MCF 10A (cell line): ENCODE results near the gene SLC7A1. TPM values are rescaled to one million over a fixed set of nuclear protein-coding genes. Genes with fewer than 3 reads are reported as not detected.

Source experiments
- BruUV-seq: library from RNA; stranded (reverse); fragments of 400-500 nt; replicated peaks from 2 replicates; lab custom pipeline; 2021; lab: Mats Ljungman, UMichigan
- CTCF ChIA-PET: fragments of 300-600 bp; sonication (Branson Sonifier 250); formaldehyde crosslinking; extraction: SDS; loops from one replicate; lab custom pipeline; 2021; ENCODE audit warnings: antibody characterized with exemption, inconsistent platforms; lab: Yijun Ruan, JAX
- POLR2A ChIA-PET: fragments of 300-600, 350-650 bp; sonication (Branson Sonifier 250); formaldehyde crosslinking; extraction: SDS; loops from one replicate; lab custom pipeline; 2020; ENCODE audit warnings: antibody characterized with exemption, inconsistent platforms; lab: Yijun Ruan, JAX
- DNase-seq: peaks from one replicate; pipeline ENCODE4 v3.0.0-alpha.2; 2018; ENCODE audit not compliant: unreplicated experiment
- H3K27ac Mint-ChIP-seq: one replicate; pipeline ENCODE4 v1.8.0; 2022; ENCODE audit warnings: mild to moderate bottlenecking, low read depth, mixed read lengths; ENCODE audit not compliant: unreplicated experiment
- H3K27me3 Mint-ChIP-seq: one replicate; pipeline ENCODE4 v1.8.0; 2022; ENCODE audit warnings: mixed read lengths; ENCODE audit not compliant: insufficient read depth, unreplicated experiment
- H3K36me3 Mint-ChIP-seq: one replicate; pipeline ENCODE4 v1.8.0; 2022; ENCODE audit warnings: mild to moderate bottlenecking, moderate library complexity, mixed read lengths; ENCODE audit not compliant: insufficient read depth, unreplicated experiment
- H3K4me1 Mint-ChIP-seq: one replicate; pipeline ENCODE4 v1.8.0; 2022; ENCODE audit warnings: mixed read lengths; ENCODE audit not compliant: insufficient read depth, unreplicated experiment
- H3K4me3 Mint-ChIP-seq: one replicate; pipeline ENCODE4 v1.8.0; 2022; ENCODE audit warnings: mild to moderate bottlenecking, moderate library complexity, mixed read lengths; ENCODE audit not compliant: unreplicated experiment
- H3K9me3 Mint-ChIP-seq: one replicate; pipeline ENCODE4 v1.8.0; 2022; ENCODE audit warnings: mixed read lengths; ENCODE audit not compliant: unreplicated experiment
- intact Hi-C: fragments of 100-400 bp; cut with micrococcal nuclease; formaldehyde crosslinking; loops from 2 replicates; pipeline ENCODE4 v1.14.1; 2022
- total RNA-seq: library from RNA; stranded (reverse); gene quantifications from 2 replicates; pipeline ENCODE4 v1.2.3, GENCODE V29; 2022
- TF ChIP-seq, protein P1 (sequence below): fragments of 200-600 bp; IDR thresholded peaks from one replicate; pipeline ENCODE4 v1.8.0; 2022; ENCODE audit warnings: antibody characterized with exemption, mild to moderate bottlenecking; ENCODE audit not compliant: unreplicated experiment

The SLC7A1 gene
- total RNA-seq, 1 experiment from 2014 or later: 194 TPM

- Mint-ChIP-seq H3K4me3 (no peak overlapping the region), H3K27ac (no peak overlapping the region), H3K4me1 (no peaks in the 10 kb centered on the region), H3K9me3 (no peaks in the 10 kb centered on the region), H3K36me3 (no peaks in the 10 kb centered on the region), H3K27me3 (peaks cover 52% of the 10 kb centered on the region)
- CTCF ChIA-PET: interaction anchor here (0.8 to 1.4 kb wide), 3 partner anchors 8 to 226 kb away, joined by 3 to 6 read pairs (median 4); no protein-coding TSS in a partner anchor
- intact Hi-C loops: no loop called here
- POLR2A ChIA-PET: no interaction called here
- BruUV-seq: no TSS peak
- DNase-seq: no peak
- TF ChIP-seq, protein P1, sequence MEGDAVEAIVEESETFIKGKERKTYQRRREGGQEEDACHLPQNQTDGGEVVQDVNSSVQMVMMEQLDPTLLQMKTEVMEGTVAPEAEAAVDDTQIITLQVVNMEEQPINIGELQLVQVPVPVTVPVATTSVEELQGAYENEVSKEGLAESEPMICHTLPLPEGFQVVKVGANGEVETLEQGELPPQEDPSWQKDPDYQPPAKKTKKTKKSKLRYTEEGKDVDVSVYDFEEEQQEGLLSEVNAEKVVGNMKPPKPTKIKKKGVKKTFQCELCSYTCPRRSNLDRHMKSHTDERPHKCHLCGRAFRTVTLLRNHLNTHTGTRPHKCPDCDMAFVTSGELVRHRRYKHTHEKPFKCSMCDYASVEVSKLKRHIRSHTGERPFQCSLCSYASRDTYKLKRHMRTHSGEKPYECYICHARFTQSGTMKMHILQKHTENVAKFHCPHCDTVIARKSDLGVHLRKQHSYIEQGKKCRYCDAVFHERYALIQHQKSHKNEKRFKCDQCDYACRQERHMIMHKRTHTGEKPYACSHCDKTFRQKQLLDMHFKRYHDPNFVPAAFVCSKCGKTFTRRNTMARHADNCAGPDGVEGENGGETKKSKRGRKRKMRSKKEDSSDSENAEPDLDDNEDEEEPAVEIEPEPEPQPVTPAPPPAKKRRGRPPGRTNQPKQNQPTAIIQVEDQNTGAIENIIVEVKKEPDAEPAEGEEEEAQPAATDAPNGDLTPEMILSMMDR: no peak
Observed at GRCh38 chr13:29480893-29481525, 114.5 kb downstream of the SLC7A1 start.

DNA sequence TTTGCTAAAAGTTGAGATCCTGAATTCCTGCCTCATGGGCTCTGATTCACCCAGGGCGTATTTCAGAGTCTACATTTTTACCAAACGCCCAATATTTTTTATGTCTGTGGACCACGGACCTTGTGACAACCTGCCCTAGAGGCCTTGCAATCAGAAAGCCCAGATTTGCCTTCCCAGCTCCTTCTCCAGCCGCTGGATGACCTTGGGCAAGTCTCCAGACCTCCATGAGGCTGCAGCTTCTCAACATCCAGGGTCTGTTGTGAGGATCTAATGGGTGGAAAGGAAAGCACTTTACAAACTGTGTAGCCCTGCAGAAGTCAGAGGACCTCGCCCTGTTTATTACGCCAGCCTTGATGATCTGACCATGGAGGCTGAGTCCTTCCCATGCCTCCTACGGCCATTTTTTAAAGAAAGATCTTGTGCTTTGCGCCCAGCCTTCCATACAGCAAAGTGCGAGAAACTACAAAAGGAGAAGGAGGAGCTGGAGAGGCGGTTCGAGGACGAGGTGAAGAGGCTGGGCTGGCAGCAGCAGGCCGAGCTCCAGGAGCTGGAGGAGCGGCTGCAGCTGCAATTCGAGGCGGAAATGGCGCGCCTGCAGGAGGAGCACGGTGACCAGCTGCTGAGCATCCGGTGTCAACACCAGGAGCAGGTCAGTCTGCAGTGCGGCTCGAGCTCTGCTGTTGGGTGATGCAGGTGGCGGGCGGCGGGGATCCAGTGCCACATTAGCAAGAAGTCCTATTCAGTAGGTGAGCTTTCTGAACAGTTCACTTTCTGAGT, 115.6 kb downstream of the SLC7A1 start:
- ChIA-PET POLR2A (no interaction called here), CTCF (interaction anchor here (1.0 kb wide), 1 partner anchor 15 kb away, joined by 6 read pairs; no protein-coding TSS in a partner anchor)
- no peak overlapping the region for H3K4me3 Mint-ChIP-seq
- no peaks in the 10 kb centered on the region for H3K9me3 Mint-ChIP-seq
- H3K27me3 Mint-ChIP-seq: peaks cover 41% of the 10 kb centered on the region
- no peak overlapping the region for H3K27ac Mint-ChIP-seq
- BruUV-seq: no TSS peak
- no peaks in the 10 kb centered on the region for H3K4me1 Mint-ChIP-seq
- no peak for DNase-seq
- TF ChIP-seq, protein P1: no peak
- no peaks in the 10 kb centered on the region for H3K36me3 Mint-ChIP-seq
- intact Hi-C loops: no loop called here

DNA sequence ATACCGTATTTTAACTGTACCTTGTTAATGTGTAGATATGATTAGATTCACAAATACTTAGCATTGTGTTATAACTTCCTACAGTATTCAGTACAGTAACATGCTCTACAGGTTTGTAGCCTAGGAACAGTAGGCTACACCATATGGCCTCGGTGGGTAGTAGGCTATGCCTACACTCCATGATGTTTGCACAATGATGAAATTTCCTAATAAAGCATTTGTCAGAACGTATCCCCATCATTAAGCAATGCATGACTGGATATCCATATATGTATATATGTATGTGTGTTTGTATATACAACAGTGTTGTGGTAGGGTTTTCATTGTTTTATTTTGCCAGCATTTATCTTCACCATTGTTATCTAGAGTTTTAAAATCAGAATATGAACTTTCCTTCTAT, 119.4 kb downstream of the SLC7A1 start:
- Mint-ChIP-seq H3K36me3 (no peaks in the 10 kb centered on the region), H3K27me3 (peaks cover 34% of the 10 kb centered on the region), H3K4me1 (no peaks in the 10 kb centered on the region), H3K4me3 (no peak overlapping the region), H3K27ac (no peak overlapping the region), H3K9me3 (no peaks in the 10 kb centered on the region)
- BruUV-seq: no TSS peak
- no peak for DNase-seq
- TF ChIP-seq, protein P1: no peak
- ChIA-PET POLR2A (no interaction called here), CTCF (interaction anchor here (0.6 to 1.0 kb wide), 2 partner anchors 32 to 230 kb away, joined by 3 read pairs; no protein-coding TSS in a partner anchor)
- intact Hi-C loops: no loop called here

GRCh38 chr13:29474991-29475390, 120.5 kb downstream of the SLC7A1 start:
- Mint-ChIP-seq H3K27me3 (peaks cover 23% of the 10 kb centered on the region), H3K36me3 (no peaks in the 10 kb centered on the region), H3K9me3 (no peaks in the 10 kb centered on the region), H3K27ac (no peak overlapping the region), H3K4me1 (no peaks in the 10 kb centered on the region), H3K4me3 (no peak overlapping the region)
- peak; percentile 37 for DNase-seq
- BruUV-seq: no TSS peak
- TF ChIP-seq, protein P1: no peak
- POLR2A ChIA-PET: interaction anchor here (0.5 to 1.3 kb wide), 2 partner anchors 37 to 40 kb away, joined by 3 to 5 read pairs; no protein-coding TSS in a partner anchor
- CTCF ChIA-PET: interaction anchor here (0.7 to 2.7 kb wide), 3 partner anchors 33 to 233 kb away, joined by 3 to 11 read pairs (median 3); no protein-coding TSS in a partner anchor
- intact Hi-C loops: loop anchor here (5.0 kb wide), 2 partner anchors 38 to 108 kb away; no protein-coding TSS in a partner anchor
